ENCODE measurements around the gene MCC.

MCC gene

GRCh38 chr5:113338628-113339027 lies 149.6 kb downstream of the MCC start:
- no peaks in the 10 kb centered on the region for H3K9me3 ChIP-seq (ENCODE audit: control insufficient read depth, insufficient read depth, low read depth, low read length)
- ChIA-PET POLR2A (no interaction called here), CTCF (interaction anchor here (1.0 to 2.5 kb wide), 2 partner anchors 41 to 343 kb away, joined by 3 to 11 read pairs; no protein-coding TSS in a partner anchor)
- TF ChIP-seq ZNF664 (tag by site-specific recombination; IDR thresholded peaks at IDR 0.05) (no peak), ZNF223 (tag by site-specific recombination; IDR thresholded peaks at IDR 0.05) (no peak), ZNF76 (tag by site-specific recombination; IDR thresholded peaks at IDR 0.05; ENCODE audit: borderline replicate concordance, low read depth) (no peak), ZNF658 (tag by site-specific recombination; IDR thresholded peaks at IDR 0.05) (no peak), ZFHX2 (tag by site-specific recombination; conservative IDR thresholded peaks at IDR 0.05) (no peak), ZNF280D (tag by site-specific recombination; IDR thresholded peaks at IDR 0.05) (no peak)
- no peaks in the 10 kb centered on the region for H3K36me3 ChIP-seq (ENCODE audit: control insufficient read depth in 2 of 2, insufficient read depth in 1 of 2, low read length in 2 of 2)
- no peaks in the 10 kb centered on the region for H3K4me1 ChIP-seq (ENCODE audit: control insufficient read depth, insufficient read depth, low read length)
- H3K27ac ChIP-seq (ENCODE audit: extremely low read depth, low read depth, low read length) = no peak overlapping the region
- H3K4me3 ChIP-seq (ENCODE audit: low read depth, low read length) = no peak overlapping the region

GRCh38 chr5:113337515-113338415 lies 150.5 kb downstream of the MCC start:
- H3K36me3 ChIP-seq (ENCODE audit: control insufficient read depth in 2 of 2, insufficient read depth in 1 of 2, low read length in 2 of 2) = no peaks in the 10 kb centered on the region
- POLR2A ChIA-PET = interaction anchor here (1.0 kb wide), 1 partner anchor 176 kb away, joined by 3 read pairs; the partner anchor contains the start of gene YTHDC2

More at GRCh38 chr5:113337515-113338415, 150.5 kb downstream of the MCC start:
- Histone ChIP-seq H3K9me3 (ENCODE audit: control insufficient read depth, insufficient read depth, low read depth, low read length) (no peaks in the 10 kb centered on the region), H3K4me3 (ENCODE audit: low read depth, low read length) (no peak overlapping the region), H3K27ac (ENCODE audit: extremely low read depth, low read depth, low read length) (no peak overlapping the region), H3K4me1 (ENCODE audit: control insufficient read depth, insufficient read depth, low read length) (no peaks in the 10 kb centered on the region)
- TF ChIP-seq TSHZ1 (tag by site-specific recombination; IDR thresholded peaks at IDR 0.05; ENCODE audit: borderline replicate concordance) (no peak), WT1 (tag by site-specific recombination; IDR thresholded peaks at IDR 0.05) (no peak), ZNF549 (tag by site-specific recombination; IDR thresholded peaks at IDR 0.05) (no peak), TRIM28 (IDR thresholded peaks at IDR 0.05; ENCODE audit: borderline replicate concordance, low read length) (no peak), ZNF16 (tag by site-specific recombination; IDR thresholded peaks at IDR 0.05; ENCODE audit: low read depth) (no peak), SETDB1 (IDR thresholded peaks at IDR 0.05; ENCODE audit: insufficient read length, low read length) (no peak), ZNF843 (tag by site-specific recombination; IDR thresholded peaks at IDR 0.05) (no peak)
- CTCF ChIA-PET = interaction anchor here (0.7 to 2.5 kb wide), 9 partner anchors 40 to 342 kb away, joined by 3 to 36 read pairs (median 6); partner anchors contain the start of gene YTHDC2
